Vagina (tissue), 2 donors: ENCODE results near the gene CTSZ.

Experiments used
- CTCF ChIP-seq, 3 experiments: fragments of 450-650 bp in 2 of 3; fragments of 200-600 bp in 1 of 3; sonication (generic) in 1 of 3; IDR thresholded peaks; one replicate each; pipeline ENCODE4 v1.5.1; 2017 to 2019; ENCODE audit warnings: antibody characterized with exemption in 3 of 3, mild to moderate bottlenecking in 2 of 3, moderate library complexity in 2 of 3
- POLR2A ChIP-seq, 2 donors: fragments of 450-650 bp; IDR thresholded peaks; one replicate each; pipeline ENCODE4 v1.6.1; 2017; ENCODE audit warnings: antibody characterized with exemption in 2 of 2, mild to moderate bottlenecking in 2 of 2, moderate library complexity in 2 of 2
- POLR2AphosphoS5 ChIP-seq, 2 donors: sonication (generic); formaldehyde crosslinking; IDR thresholded peaks; one replicate each; pipeline ENCODE4 v1.9.0; 2017; ENCODE audit warnings: antibody characterized with exemption in 2 of 2, mild to moderate bottlenecking in 2 of 2, low read depth in 1 of 2; ENCODE audit not compliant: insufficient read depth in 1 of 2

GRCh38 chr20:58998656-58999055 is 8.4 kb downstream of the CTSZ start:
- TF ChIP-seq CTCF (IDR thresholded peaks at IDR 0.05) = no peak
- no peak for TF ChIP-seq POLR2A (IDR thresholded peaks at IDR 0.05)
- no peak for TF ChIP-seq POLR2AphosphoS5 (IDR thresholded peaks at IDR 0.05; ENCODE audit: insufficient read depth in 1 of 2, low read depth in 1 of 2)
